ENCODE measurements around the gene MAIP1.

DNA sequence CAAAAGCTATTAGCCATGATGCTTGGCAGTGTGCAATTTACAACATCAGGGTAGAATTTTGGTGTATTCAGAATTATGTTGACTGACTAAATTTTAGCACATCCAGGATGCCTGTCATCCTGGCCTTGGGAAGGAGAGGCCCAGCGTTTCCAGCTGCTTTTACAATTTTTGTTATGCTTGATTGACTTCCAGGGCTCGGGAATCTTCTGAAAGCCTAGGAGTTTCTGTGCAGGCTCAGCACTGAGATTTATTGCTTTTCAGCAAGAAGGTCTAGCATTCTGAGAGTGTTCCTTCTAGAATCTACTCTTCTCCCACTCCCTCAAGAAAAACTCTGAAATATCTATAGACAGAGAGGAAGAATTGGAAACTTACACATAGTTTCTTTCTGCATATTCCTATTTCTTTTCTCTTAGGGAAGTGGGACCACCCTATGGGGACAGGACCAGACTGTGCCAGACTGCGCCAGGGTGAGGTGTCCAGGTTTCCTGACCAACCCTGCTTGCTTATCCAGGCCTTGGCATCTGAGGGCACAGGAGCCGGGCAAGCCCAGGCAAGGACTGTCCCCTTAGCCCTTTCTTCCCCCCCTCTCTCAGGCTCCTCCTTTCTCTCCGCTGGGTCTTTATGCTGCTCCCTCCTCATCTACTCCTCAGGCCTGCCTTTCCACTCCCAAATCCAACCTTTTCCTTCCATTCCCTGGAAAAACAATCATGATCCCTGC lies 26.9 kb downstream of the MAIP1 start:
- TF ChIP-seq, protein P1, sequence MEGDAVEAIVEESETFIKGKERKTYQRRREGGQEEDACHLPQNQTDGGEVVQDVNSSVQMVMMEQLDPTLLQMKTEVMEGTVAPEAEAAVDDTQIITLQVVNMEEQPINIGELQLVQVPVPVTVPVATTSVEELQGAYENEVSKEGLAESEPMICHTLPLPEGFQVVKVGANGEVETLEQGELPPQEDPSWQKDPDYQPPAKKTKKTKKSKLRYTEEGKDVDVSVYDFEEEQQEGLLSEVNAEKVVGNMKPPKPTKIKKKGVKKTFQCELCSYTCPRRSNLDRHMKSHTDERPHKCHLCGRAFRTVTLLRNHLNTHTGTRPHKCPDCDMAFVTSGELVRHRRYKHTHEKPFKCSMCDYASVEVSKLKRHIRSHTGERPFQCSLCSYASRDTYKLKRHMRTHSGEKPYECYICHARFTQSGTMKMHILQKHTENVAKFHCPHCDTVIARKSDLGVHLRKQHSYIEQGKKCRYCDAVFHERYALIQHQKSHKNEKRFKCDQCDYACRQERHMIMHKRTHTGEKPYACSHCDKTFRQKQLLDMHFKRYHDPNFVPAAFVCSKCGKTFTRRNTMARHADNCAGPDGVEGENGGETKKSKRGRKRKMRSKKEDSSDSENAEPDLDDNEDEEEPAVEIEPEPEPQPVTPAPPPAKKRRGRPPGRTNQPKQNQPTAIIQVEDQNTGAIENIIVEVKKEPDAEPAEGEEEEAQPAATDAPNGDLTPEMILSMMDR (IDR thresholded peaks at IDR 0.05): no peak
- no peak for TF ChIP-seq POLR2A (IDR thresholded peaks at IDR 0.05)
